Adrenal gland (tissue), 12 donors: ENCODE results near the gene AURKB. TPM values are rescaled to one million over a fixed set of nuclear protein-coding genes. Genes with fewer than 3 reads are reported as not detected.

Experiments used
- DNase-seq, 7 donors: peaks; one replicate each; pipeline ENCODE4 v3.0.0-alpha.2; 2019 to 2020
- H3K27ac ChIP-seq, 5 donors: fragments of 200-600 bp; sonication (generic) in 4 of 5; 1 replicate in 3 of 5; 2 replicates in 2 of 5; pipeline versions ENCODE4 v1.5.1 to v1.8.0; 2016 to 2020; ENCODE audit warnings: mild to moderate bottlenecking in 1 of 5
- H3K27me3 ChIP-seq: fragments of 200-600 bp; 2 replicates; pipeline ENCODE4 v1.8.0; 2021
- H3K36me3 ChIP-seq, 2 donors: fragments of 200-600 bp; replicated peaks in 1 of 2; 1 replicate in 1 of 2; 2 replicates in 1 of 2; pipeline versions ENCODE4 v1.5.1 to v1.8.0; 2018 to 2022
- H3K4me1 ChIP-seq, 2 donors: fragments of 200-600 bp; replicated peaks in 1 of 2; 1 replicate in 1 of 2; 2 replicates in 1 of 2; pipeline versions ENCODE4 v1.5.1 to v1.8.0; 2018 to 2021
- H3K4me3 ChIP-seq, 4 donors: fragments of 200-600 bp; sonication (generic) in 3 of 4; one replicate each; pipeline ENCODE4 v1.5.1; 2016 to 2018
- H3K9me3 ChIP-seq, 3 donors: fragments of 200-600 bp; sonication (generic) in 1 of 3; replicated peaks in 1 of 3; 1 replicate in 2 of 3; 2 replicates in 1 of 3; pipeline versions ENCODE4 v1.5.1 to v1.8.0; 2016 to 2021
- POLR2A ChIP-seq, 2 donors: fragments of 450-650 bp; IDR thresholded peaks; one replicate each; pipeline ENCODE4 v1.6.1; 2017; ENCODE audit warnings: antibody characterized with exemption in 2 of 2, mild to moderate bottlenecking in 2 of 2, moderate library complexity in 1 of 2
- WGBS, 4 donors: extraction: QIAGEN DNeasy Blood & Tissue Kit in 2 of 4; methylation state at CpG; one replicate each; pipeline versions ENCODE4 v1.1.5 to v1.1.7; 2013 to 2017; 5-methylcytosine and 5-hydroxymethylcytosine counted together
- intact Hi-C, 2 donors: fragments of 100-400 bp; cut with DNase I; formaldehyde crosslinking; loops; one replicate each; pipeline versions ENCODE4 v1.14.1 to v1.15.0; 2022 to 2023
- polyA plus RNA-seq, 3 donors: library from polyadenylated mRNA; stranded (reverse); fragments of 200-250 nt in 2 of 3; fragments of 350-450 nt in 1 of 3; fragmentation: Illumina TruSeq in 1 of 3; extraction: RNeasy Lipid Tissue Mini Kit (QIAGEN cat#74804) in 1 of 3; gene quantifications; one replicate each; pipeline ENCODE4 v1.2.3, GENCODE V29; 2013 to 2014
- total RNA-seq, 9 donors: library from RNA; depleted of rRNA in 4 of 9; stranded (reverse); fragments of >200 nt in 4 of 9; fragments of 120-200 nt in 1 of 9; fragmentation: NEBNext Ultra II Directional in 1 of 9; extraction: Animal tissue kit (Norgen Biotek cat#: 25700) in 1 of 9; gene quantifications; one replicate each; pipeline versions ENCODE4 v1.1.0 to v1.2.4, GENCODE V29; 2013 to 2023
- TF ChIP-seq, protein P1 (sequence below), 6 experiments: fragments of 450-650 bp in 4 of 6; fragments of 200-600 bp in 2 of 6; sonication (generic) in 1 of 6; IDR thresholded peaks; 1 replicate in 5 of 6; 2 replicates in 1 of 6; pipeline versions ENCODE4 v1.5.1 to v1.8.0; 2016 to 2021; ENCODE audit warnings: antibody characterized with exemption in 6 of 6, mild to moderate bottlenecking in 2 of 6, moderate library complexity in 1 of 6
- donor health status: healthy with polysubstance abuse.
- donor health status: Bipolar disorder and iron deficiency.
- donor health status: DM: yes; HTN: yes; CAD: no.
- donor health status: DM: no; HTN: no; CAD: no.
- donor health status: DM: no; HTN: no; CAD: no.
- donor health status: DM: yes; HTN: yes; CAD: no.

AURKB gene
- total and polyA plus RNA-seq, 12 donors = 1.6 to 14.3 (median 2.2) TPM

DNA sequence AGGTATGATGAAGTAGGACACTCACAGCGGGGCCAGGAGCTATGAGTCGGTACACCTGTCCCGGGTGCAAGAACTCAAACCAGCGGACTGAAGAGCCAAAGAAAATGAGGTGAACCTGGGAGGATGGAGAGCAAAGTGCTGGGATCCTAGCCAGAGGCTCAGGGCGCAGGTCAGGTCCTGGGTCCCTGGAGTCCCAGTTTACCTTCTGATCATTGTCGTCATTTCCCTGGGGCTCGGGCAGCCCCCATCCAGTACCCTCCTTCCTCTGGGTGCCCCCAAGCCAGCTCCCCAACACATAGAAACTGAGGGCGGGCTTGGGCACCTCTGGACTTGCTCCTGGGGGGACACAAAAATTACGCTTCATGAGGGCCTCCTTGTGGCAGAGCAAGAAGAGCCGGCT is 21.3 kb upstream of the AURKB start:
- H3K9me3 ChIP-seq = no peaks in the 10 kb centered on the region
- TF ChIP-seq, protein P1, sequence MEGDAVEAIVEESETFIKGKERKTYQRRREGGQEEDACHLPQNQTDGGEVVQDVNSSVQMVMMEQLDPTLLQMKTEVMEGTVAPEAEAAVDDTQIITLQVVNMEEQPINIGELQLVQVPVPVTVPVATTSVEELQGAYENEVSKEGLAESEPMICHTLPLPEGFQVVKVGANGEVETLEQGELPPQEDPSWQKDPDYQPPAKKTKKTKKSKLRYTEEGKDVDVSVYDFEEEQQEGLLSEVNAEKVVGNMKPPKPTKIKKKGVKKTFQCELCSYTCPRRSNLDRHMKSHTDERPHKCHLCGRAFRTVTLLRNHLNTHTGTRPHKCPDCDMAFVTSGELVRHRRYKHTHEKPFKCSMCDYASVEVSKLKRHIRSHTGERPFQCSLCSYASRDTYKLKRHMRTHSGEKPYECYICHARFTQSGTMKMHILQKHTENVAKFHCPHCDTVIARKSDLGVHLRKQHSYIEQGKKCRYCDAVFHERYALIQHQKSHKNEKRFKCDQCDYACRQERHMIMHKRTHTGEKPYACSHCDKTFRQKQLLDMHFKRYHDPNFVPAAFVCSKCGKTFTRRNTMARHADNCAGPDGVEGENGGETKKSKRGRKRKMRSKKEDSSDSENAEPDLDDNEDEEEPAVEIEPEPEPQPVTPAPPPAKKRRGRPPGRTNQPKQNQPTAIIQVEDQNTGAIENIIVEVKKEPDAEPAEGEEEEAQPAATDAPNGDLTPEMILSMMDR (IDR thresholded peaks at IDR 0.05) = no peak
- TF ChIP-seq POLR2A (IDR thresholded peaks at IDR 0.05) = no peak
- H3K27me3 ChIP-seq = no peaks in the 10 kb centered on the region
- no peak overlapping the region for H3K27ac ChIP-seq
- no peak overlapping the region for H3K4me3 ChIP-seq
- intact Hi-C loops = no loop called here
- WGBS, 4 donors = 91 to 94% (median 93%) methylated on average over 7 to 10 of the region's 10 CpGs
- no peaks in the 10 kb centered on the region for H3K4me1 ChIP-seq
- no peak for DNase-seq
- H3K36me3 ChIP-seq = peaks cover 0 to 93% of the 10 kb centered on the region in 2 donors

DNA sequence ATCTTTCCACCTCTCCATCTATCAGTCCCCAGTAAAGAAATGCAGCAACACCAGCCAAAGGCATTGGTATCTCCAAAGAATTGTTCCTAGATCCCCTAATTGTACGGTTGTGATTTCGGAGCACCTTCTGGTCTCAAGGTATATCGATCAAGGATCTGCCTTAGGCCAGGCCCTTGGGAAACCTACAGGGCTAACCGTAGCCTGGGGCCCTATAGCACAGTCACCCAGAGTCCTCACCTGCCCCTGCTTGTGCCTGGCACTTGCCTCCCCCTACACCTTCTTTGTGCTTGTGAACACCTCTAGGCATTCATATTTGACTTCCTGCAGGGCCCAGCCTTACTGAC is 16.8 kb upstream of the AURKB start:
- no peak for TF ChIP-seq POLR2A (IDR thresholded peaks at IDR 0.05)
- TF ChIP-seq, protein P1 (IDR thresholded peaks at IDR 0.05) = no peak
- intact Hi-C loops = loop anchor here in 1 of 2 donors (5.0 kb wide), 1 partner anchor 40 kb away; no protein-coding TSS in a partner anchor
- Histone ChIP-seq H3K4me3 (peak overlapping the region in 1 of 4 donors; percentile 38), H3K27me3 (no peaks in the 10 kb centered on the region), H3K4me1 (peaks cover 9 to 13% of the 10 kb centered on the region in 2 donors), H3K9me3 (no peaks in the 10 kb centered on the region), H3K27ac (peak overlapping the region in 4 of 5 donors; percentile 55 to 85 (median 76)), H3K36me3 (peaks cover 0 to 48% of the 10 kb centered on the region in 2 donors)
- 84 to 92% (median 88%) methylated on average over 4 of the region's 4 CpGs for WGBS, 4 donors
- DNase-seq = peak in 1 of 7 donors; percentile 36

DNA sequence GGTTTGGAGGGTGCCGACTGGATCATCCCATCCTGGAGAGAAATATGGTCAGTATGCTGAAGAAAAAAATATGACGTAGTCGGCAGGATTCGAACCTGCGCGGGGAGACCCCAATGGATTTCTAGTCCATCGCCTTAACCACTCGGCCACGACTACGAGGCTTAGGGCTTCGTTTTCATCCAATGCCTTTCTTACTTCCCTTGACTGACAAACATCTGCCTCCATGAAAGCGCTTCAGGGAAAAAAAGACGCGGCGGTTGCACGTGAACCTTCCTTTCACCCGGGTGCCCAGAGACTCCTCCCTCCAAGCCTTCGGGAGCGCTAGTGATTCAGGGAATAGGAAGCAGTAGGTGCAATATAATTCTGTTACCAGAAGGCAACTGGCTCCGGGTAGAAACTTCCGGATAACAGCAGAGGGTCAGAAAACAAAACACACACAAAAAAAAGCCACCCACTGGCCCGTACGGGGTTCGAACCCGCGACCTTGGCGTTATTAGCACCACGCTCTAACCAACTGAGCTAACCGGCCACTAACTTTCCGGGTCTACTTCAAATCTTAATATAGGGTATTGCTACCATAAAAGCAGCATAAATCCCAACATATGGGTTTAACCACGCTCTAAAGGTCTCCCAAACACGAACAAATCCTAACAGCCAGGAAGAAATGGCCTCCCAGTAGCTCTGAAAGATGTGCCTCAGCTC is 16.3 kb upstream of the AURKB start:
- peak overlapping the region in 4 of 5 donors; percentile 55 to 85 (median 76) for H3K27ac ChIP-seq
- peaks cover 9 to 13% of the 10 kb centered on the region in 2 donors for H3K4me1 ChIP-seq
- H3K4me3 ChIP-seq = peak overlapping the region in 1 of 4 donors; percentile 38
- TF ChIP-seq, protein P1 (IDR thresholded peaks at IDR 0.05) = peak in 2 of 6 experiments; percentile 10 to 19
- TF ChIP-seq POLR2A (IDR thresholded peaks at IDR 0.05) = peak in 1 of 2 donors; percentile 49
- peak; percentile 81 to 95 (median 85) for DNase-seq
- no peaks in the 10 kb centered on the region for H3K27me3 ChIP-seq
- peaks cover 0 to 43% of the 10 kb centered on the region in 2 donors for H3K36me3 ChIP-seq
- WGBS, 4 donors = 3 to 9% (median 5%) methylated on average over 32 of the region's 32 CpGs
- H3K9me3 ChIP-seq = no peaks in the 10 kb centered on the region
- intact Hi-C loops = loop anchor here in 1 of 2 donors (5.0 kb wide), 1 partner anchor 39 kb away; no protein-coding TSS in a partner anchor

DNA sequence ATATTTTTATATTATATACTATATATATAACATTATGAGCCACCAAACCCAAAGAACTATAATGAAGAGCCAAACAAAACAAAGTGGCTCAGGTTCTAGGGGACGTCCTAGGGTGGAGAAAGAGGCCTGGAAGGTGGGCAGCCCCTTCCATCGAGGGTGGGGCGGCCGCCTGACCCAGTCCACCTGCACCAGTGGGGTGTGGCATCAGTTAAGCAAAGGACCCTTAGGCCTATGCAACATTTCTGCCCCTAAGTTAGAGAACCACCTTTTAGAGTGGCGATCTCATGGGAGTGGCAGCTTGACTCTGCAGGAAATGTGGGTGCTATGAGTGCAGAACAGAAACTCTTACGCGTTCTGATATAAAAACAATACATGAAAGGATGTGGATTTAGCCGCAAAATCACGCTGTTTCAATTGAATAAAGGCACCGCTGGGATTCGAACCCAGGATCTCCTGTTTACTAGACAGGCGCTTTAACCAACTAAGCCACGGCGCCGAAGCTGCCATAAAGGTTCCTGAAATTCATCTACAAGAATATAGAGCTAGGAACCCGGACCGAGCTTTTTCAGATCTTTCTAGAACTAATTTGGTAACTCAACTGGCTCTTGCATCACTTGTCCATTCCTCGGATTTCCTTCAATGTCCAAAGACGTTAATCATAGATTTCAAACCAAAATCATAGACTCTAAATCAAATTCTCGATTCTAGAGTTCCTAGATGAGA is 15.6 kb upstream of the AURKB start:
- peak overlapping the region in 4 of 5 donors; percentile 55 to 85 (median 76) for H3K27ac ChIP-seq
- no peaks in the 10 kb centered on the region for H3K9me3 ChIP-seq
- DNase-seq = peak; percentile 57 to 91 (median 69)
- TF ChIP-seq POLR2A (IDR thresholded peaks at IDR 0.05) = no peak
- TF ChIP-seq, protein P1 (IDR thresholded peaks at IDR 0.05) = no peak
- no peaks in the 10 kb centered on the region for H3K27me3 ChIP-seq
- 30 to 43% (median 37%) methylated on average over 19 to 20 of the region's 20 CpGs for WGBS, 4 donors
- intact Hi-C loops = loop anchor here in 1 of 2 donors (5.0 kb wide), 1 partner anchor 39 kb away; no protein-coding TSS in a partner anchor
- H3K4me1 ChIP-seq = peaks cover 9 to 13% of the 10 kb centered on the region in 2 donors
- peaks cover 0 to 35% of the 10 kb centered on the region in 2 donors for H3K36me3 ChIP-seq
- H3K4me3 ChIP-seq = peak overlapping the region in 1 of 4 donors; percentile 38
